ENCODE results near the gene GRPEL1.

DNA sequence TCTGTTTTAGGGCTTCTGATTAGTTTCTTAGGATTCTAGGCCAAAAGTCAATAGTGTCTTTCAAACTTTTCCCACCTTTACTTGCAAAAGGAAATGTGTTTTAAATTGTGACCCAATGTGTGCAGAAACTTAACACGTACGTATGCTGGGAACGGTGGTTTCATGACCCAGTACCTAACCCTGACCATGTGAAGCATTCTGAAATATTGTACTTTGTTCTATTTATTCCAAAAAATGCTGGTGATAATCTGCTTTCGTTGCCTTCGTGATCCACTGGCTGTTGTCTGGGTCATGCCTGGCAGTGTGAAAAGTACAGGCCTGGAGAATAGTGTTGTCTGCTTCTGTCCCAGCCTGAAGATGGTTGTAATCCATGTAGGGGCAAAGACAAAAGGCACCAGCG is 51.4 kb downstream of the GRPEL1 start:
- TF ChIP-seq, protein P1, sequence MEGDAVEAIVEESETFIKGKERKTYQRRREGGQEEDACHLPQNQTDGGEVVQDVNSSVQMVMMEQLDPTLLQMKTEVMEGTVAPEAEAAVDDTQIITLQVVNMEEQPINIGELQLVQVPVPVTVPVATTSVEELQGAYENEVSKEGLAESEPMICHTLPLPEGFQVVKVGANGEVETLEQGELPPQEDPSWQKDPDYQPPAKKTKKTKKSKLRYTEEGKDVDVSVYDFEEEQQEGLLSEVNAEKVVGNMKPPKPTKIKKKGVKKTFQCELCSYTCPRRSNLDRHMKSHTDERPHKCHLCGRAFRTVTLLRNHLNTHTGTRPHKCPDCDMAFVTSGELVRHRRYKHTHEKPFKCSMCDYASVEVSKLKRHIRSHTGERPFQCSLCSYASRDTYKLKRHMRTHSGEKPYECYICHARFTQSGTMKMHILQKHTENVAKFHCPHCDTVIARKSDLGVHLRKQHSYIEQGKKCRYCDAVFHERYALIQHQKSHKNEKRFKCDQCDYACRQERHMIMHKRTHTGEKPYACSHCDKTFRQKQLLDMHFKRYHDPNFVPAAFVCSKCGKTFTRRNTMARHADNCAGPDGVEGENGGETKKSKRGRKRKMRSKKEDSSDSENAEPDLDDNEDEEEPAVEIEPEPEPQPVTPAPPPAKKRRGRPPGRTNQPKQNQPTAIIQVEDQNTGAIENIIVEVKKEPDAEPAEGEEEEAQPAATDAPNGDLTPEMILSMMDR (IDR thresholded peaks at IDR 0.05) = no peak
- TF ChIP-seq POLR2AphosphoS5 (IDR thresholded peaks at IDR 0.05; ENCODE audit: insufficient read depth in 1 of 2, low read depth in 1 of 2) = no peak
- no peak for TF ChIP-seq POLR2A (IDR thresholded peaks at IDR 0.05)

Measured in vagina (tissue), 2 donors.